Natural killer cell (primary cell): ENCODE results near the gene PIN4. TPM values are rescaled to one million over a fixed set of nuclear protein-coding genes. Genes with fewer than 3 reads are reported as not detected.

ENCODE experiments used
- ATAC-seq, 3 donors: fragments of 150-1000 bp in 2 of 3; fragments of 200-7000 bp in 1 of 3; cut with Tn5 transposase; 1 replicate in 1 of 3; 2 replicates in 2 of 3; pipeline ENCODE4 v1.10.0; 2021; ENCODE audit warnings: mild to moderate bottlenecking in 2 of 3, moderate library complexity in 2 of 3
- DNase-seq, 2 donors: peaks; one replicate each; pipeline versions ENCODE4 v3.0.0 to v3.0.0-alpha.2; 2013 to 2021; ENCODE audit warnings: mixed read lengths in 1 of 2
- H3K27ac ChIP-seq: one replicate; pipeline ENCODE4 v1.5.1; 2013; ENCODE audit warnings: mild to moderate bottlenecking, low read length
- H3K27me3 ChIP-seq: one replicate; pipeline ENCODE4 v1.6.1; 2013; ENCODE audit warnings: low read length; ENCODE audit not compliant: control insufficient read depth, insufficient read depth
- H3K36me3 ChIP-seq: one replicate; pipeline ENCODE4 v1.6.1; 2013; ENCODE audit warnings: low read length; ENCODE audit not compliant: control insufficient read depth, insufficient read depth
- H3K4me1 ChIP-seq: one replicate; pipeline ENCODE4 v1.6.1; 2013; ENCODE audit warnings: low read length; ENCODE audit not compliant: control insufficient read depth, insufficient read depth
- H3K4me3 ChIP-seq: one replicate; pipeline ENCODE4 v1.5.1; 2013; ENCODE audit warnings: low read length
- H3K9me3 ChIP-seq: one replicate; pipeline ENCODE4 v1.6.1; 2013; ENCODE audit warnings: low read length; ENCODE audit not compliant: control insufficient read depth, insufficient read depth
- H3K27ac Mint-ChIP-seq, 2 donors: one replicate each; pipeline ENCODE4 v1.8.0; 2022; ENCODE audit warnings: mild to moderate bottlenecking in 2 of 2, mixed read lengths in 2 of 2, moderate library complexity in 1 of 2
- H3K27me3 Mint-ChIP-seq, 2 donors: one replicate each; pipeline ENCODE4 v1.8.0; 2022; ENCODE audit warnings: low read depth in 2 of 2, mixed read lengths in 2 of 2
- H3K36me3 Mint-ChIP-seq: one replicate; pipeline ENCODE4 v1.8.0; 2022; ENCODE audit warnings: mixed read lengths
- H3K4me1 Mint-ChIP-seq, 2 donors: one replicate each; pipeline ENCODE4 v1.8.0; 2022; ENCODE audit warnings: mixed read lengths in 2 of 2
- H3K4me3 Mint-ChIP-seq: one replicate; pipeline ENCODE4 v1.8.0; 2022; ENCODE audit warnings: mild to moderate bottlenecking, moderate library complexity, mixed read lengths
- H3K9me3 Mint-ChIP-seq, 2 donors: one replicate each; pipeline ENCODE4 v1.8.0; 2022; ENCODE audit warnings: mixed read lengths in 2 of 2
- WGBS: methylation state at CpG from one replicate; pipeline ENCODE4 v1.1.7; 2013; ENCODE audit warnings: missing lambda C conversion rate; ENCODE audit not compliant: insufficient coverage; 5-methylcytosine and 5-hydroxymethylcytosine counted together
- intact Hi-C: fragments of 100-400 bp; cut with micrococcal nuclease; formaldehyde crosslinking; loops from one replicate; pipeline ENCODE4 v1.14.2; 2022
- total RNA-seq, 4 donors: library from RNA; stranded (reverse); fragments of 120-200 nt in 1 of 4; gene quantifications; one replicate each; pipeline versions ENCODE4 v1.2.3 to v1.2.4, GENCODE V29; 2013 to 2022
- TF ChIP-seq, protein P1 (sequence below): fragments of 200-600 bp; IDR thresholded peaks from one replicate; pipeline ENCODE4 v1.8.0; 2022; ENCODE audit warnings: antibody characterized with exemption

Gene PIN4
- total RNA-seq, 3 donors from 2014 or later (not counting 1 experiment from before 2014, with no cell fraction given), result 5.6 to 6.2 (median 5.9) TPM

DNA sequence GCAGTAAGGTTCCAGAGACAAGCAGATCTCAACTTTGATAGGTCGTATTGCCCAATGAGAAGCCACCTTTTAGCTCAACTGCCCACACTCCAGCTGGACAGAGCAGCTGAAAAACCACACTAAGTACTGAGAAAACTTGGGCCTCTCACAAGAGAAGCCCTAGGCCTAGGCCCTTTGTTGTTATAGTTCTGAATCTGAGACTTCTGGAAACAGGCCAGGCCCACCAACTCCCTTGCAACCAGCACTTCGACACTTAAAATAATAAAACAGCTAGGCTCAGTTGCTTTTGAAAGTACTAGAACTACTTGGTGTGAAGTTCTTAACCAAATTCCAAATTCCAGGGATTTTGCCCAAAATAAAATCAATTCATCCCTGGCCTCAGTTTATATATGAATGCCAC, 36.4 kb upstream of the PIN4 start:
- peaks cover 10% of the 10 kb centered on the region for H3K36me3 ChIP-seq
- no peak for ATAC-seq
- H3K27ac Mint-ChIP-seq, result no peak overlapping the region
- DNase-seq, result no peak
- no peaks in the 10 kb centered on the region for H3K9me3 Mint-ChIP-seq
- no peaks in the 10 kb centered on the region for H3K9me3 ChIP-seq
- no peak overlapping the region for H3K4me3 ChIP-seq
- H3K4me1 Mint-ChIP-seq, result peaks cover 6 to 20% of the 10 kb centered on the region in 2 donors
- H3K27me3 Mint-ChIP-seq, result peaks cover 0 to 28% of the 10 kb centered on the region in 2 donors
- no peaks in the 10 kb centered on the region for H3K27me3 ChIP-seq
- no peak overlapping the region for H3K27ac ChIP-seq
- TF ChIP-seq, protein P1, sequence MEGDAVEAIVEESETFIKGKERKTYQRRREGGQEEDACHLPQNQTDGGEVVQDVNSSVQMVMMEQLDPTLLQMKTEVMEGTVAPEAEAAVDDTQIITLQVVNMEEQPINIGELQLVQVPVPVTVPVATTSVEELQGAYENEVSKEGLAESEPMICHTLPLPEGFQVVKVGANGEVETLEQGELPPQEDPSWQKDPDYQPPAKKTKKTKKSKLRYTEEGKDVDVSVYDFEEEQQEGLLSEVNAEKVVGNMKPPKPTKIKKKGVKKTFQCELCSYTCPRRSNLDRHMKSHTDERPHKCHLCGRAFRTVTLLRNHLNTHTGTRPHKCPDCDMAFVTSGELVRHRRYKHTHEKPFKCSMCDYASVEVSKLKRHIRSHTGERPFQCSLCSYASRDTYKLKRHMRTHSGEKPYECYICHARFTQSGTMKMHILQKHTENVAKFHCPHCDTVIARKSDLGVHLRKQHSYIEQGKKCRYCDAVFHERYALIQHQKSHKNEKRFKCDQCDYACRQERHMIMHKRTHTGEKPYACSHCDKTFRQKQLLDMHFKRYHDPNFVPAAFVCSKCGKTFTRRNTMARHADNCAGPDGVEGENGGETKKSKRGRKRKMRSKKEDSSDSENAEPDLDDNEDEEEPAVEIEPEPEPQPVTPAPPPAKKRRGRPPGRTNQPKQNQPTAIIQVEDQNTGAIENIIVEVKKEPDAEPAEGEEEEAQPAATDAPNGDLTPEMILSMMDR, result no peak
- WGBS, result 0% methylated on average over 1 of the region's 2 CpGs
- no peaks in the 10 kb centered on the region for H3K36me3 Mint-ChIP-seq
- intact Hi-C loops, result no loop called here
- peaks cover 10% of the 10 kb centered on the region for H3K4me1 ChIP-seq
- no peak overlapping the region for H3K4me3 Mint-ChIP-seq

DNA sequence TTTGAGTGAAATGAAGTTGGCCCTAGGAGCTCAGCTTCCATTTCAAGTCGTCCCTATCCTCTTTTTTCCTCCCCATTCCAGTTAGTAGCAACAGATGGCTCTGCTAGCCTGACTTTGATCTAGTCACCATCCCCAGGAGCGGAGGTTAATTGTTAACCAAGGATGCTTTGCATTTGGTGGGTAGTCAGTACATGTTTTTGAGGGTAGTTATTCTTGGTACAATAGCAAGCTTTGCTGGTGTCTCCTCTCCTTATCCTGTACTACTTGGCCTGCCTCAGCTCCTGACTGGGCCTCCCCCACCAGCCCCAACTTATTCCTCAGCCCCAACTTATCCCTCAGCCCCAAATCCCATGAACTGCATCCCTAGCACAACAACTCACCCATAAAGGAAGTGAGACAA, 35.0 kb upstream of the PIN4 start:
- peaks cover 10% of the 10 kb centered on the region for H3K4me1 ChIP-seq
- intact Hi-C loops, result no loop called here
- no peak overlapping the region for H3K4me3 ChIP-seq
- no peak overlapping the region for H3K27ac ChIP-seq
- H3K27me3 Mint-ChIP-seq, result peaks cover 0 to 24% of the 10 kb centered on the region in 2 donors
- H3K27me3 ChIP-seq, result no peaks in the 10 kb centered on the region
- ATAC-seq (no peak), DNase-seq (no peak)
- H3K9me3 ChIP-seq, result no peaks in the 10 kb centered on the region
- no peaks in the 10 kb centered on the region for H3K9me3 Mint-ChIP-seq
- H3K36me3 Mint-ChIP-seq, result no peaks in the 10 kb centered on the region
- TF ChIP-seq, protein P1, result no peak
- H3K4me3 Mint-ChIP-seq, result no peak overlapping the region
- peaks cover 6 to 17% of the 10 kb centered on the region in 2 donors for H3K4me1 Mint-ChIP-seq
- WGBS, result 100% methylated on average over 1 of the region's 2 CpGs
- H3K36me3 ChIP-seq, result peaks cover 5% of the 10 kb centered on the region
- no peak overlapping the region for H3K27ac Mint-ChIP-seq

DNA sequence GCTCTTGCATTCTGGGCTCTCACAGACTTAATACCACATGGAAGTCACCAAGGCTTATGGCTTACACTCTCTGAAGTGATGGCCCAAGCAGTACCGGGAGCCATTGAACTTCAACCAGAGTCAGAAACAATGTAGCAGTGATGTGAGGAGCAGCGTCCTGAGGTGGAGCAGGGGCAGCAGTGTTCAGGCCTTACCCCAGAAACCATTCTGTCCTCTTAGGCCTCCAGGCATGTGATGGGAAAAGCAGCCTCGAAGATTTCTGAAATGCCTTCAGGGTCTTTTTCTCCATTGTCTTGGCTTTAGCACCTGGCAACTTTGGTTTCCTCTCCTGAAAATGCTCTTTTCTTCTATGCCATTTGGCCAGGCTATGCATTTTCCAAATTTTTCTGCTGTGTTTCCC, 22.8 kb upstream of the PIN4 start:
- Mint-ChIP-seq H3K36me3 (no peaks in the 10 kb centered on the region), H3K27ac (no peak overlapping the region), H3K4me1 (no peaks in the 10 kb centered on the region), H3K27me3 (peaks cover 0 to 16% of the 10 kb centered on the region in 2 donors), H3K9me3 (no peaks in the 10 kb centered on the region), H3K4me3 (no peak overlapping the region)
- H3K27ac ChIP-seq, result no peak overlapping the region
- no peaks in the 10 kb centered on the region for H3K4me1 ChIP-seq
- 85% methylated on average over 3 of the region's 3 CpGs for WGBS
- DNase-seq (no peak), ATAC-seq (no peak)
- H3K36me3 ChIP-seq, result no peaks in the 10 kb centered on the region
- intact Hi-C loops, result no loop called here
- no peaks in the 10 kb centered on the region for H3K9me3 ChIP-seq
- H3K27me3 ChIP-seq, result no peaks in the 10 kb centered on the region
- no peak overlapping the region for H3K4me3 ChIP-seq
- TF ChIP-seq, protein P1, result no peak

DNA sequence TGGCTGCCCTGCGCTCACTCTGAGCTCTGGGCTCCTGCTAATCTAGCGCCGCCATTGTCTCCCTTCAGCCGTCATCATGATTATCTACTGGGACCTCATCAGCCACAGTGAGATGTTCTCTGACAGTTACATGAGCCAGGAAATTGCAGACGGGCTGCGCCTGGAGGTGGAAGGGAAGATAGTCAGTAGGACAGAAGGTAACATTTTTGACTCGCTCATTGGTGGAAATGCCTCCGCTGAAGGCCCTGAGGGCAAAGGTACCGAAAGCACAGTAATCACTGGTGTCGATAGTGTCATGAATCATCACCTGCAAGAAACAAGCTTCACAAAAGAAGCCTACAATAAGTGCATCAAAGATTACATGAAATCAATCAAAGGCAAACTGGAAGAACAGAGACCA, 21.8 kb upstream of the PIN4 start:
- H3K4me3 Mint-ChIP-seq, result no peak overlapping the region
- ATAC-seq (no peak), DNase-seq (no peak)
- H3K4me1 ChIP-seq, result no peaks in the 10 kb centered on the region
- H3K36me3 Mint-ChIP-seq, result no peaks in the 10 kb centered on the region
- H3K9me3 Mint-ChIP-seq, result no peaks in the 10 kb centered on the region
- TF ChIP-seq, protein P1, result no peak
- H3K36me3 ChIP-seq, result no peaks in the 10 kb centered on the region
- H3K9me3 ChIP-seq, result no peaks in the 10 kb centered on the region
- no peak overlapping the region for H3K4me3 ChIP-seq
- no peaks in the 10 kb centered on the region for H3K4me1 Mint-ChIP-seq
- H3K27ac Mint-ChIP-seq, result no peak overlapping the region
- no peaks in the 10 kb centered on the region for H3K27me3 ChIP-seq
- peaks cover 0 to 16% of the 10 kb centered on the region in 2 donors for H3K27me3 Mint-ChIP-seq
- 84% methylated on average over 10 of the region's 10 CpGs for WGBS
- no peak overlapping the region for H3K27ac ChIP-seq
- intact Hi-C loops, result no loop called here
